Ascending aorta (tissue), 2 donors: ENCODE measurements around the gene SCNM1. TPM values are rescaled to one million over a fixed set of nuclear protein-coding genes. Genes with fewer than 3 reads are reported as not detected.
"Not testable (repeated sequence)": the region's sequence is repeated elsewhere in the genome, so short reads cannot be mapped to it uniquely, and the experiment has no call there.

Experiments used
- DNase-seq, 2 donors: peaks; one replicate each; pipeline ENCODE4 v3.0.0-alpha.2; 2019; ENCODE audit warnings: low spot score in 2 of 2
- H3K27ac ChIP-seq, 2 donors: fragments of 200-600 bp; sonication (generic); one replicate each; pipeline ENCODE4 v1.5.1; 2016 to 2017; ENCODE audit warnings: mild to moderate bottlenecking in 1 of 2
- H3K27me3 ChIP-seq: fragments of 200-600 bp; sonication (generic); one replicate; pipeline ENCODE4 v1.5.1; 2017
- H3K36me3 ChIP-seq, 2 donors: fragments of 200-600 bp; sonication (generic); one replicate each; pipeline ENCODE4 v1.5.1; 2016
- H3K4me1 ChIP-seq, 2 donors: fragments of 200-600 bp; sonication (generic); one replicate each; pipeline ENCODE4 v1.5.1; 2016 to 2017; ENCODE audit warnings: mild to moderate bottlenecking in 1 of 2
- H3K4me3 ChIP-seq, 2 donors: fragments of 200-600 bp; sonication (generic); one replicate each; pipeline ENCODE4 v1.5.1; 2016 to 2017; ENCODE audit warnings: mild to moderate bottlenecking in 1 of 2
- H3K9me3 ChIP-seq, 2 donors: fragments of 200-600 bp; sonication (generic); one replicate each; pipeline ENCODE4 v1.5.1; 2016
- CTCF ChIP-seq, 3 experiments: fragments of 200-600 bp in 2 of 3; fragments of 450-650 bp in 1 of 3; sonication (generic) in 2 of 3; IDR thresholded peaks; one replicate each; pipeline ENCODE4 v1.5.1; 2016 to 2019; ENCODE audit warnings: antibody characterized with exemption in 3 of 3, mild to moderate bottlenecking in 1 of 3, moderate library complexity in 1 of 3
- intact Hi-C: fragments of 100-400 bp; cut with DNase I; formaldehyde crosslinking; loops from one replicate; pipeline ENCODE4 v1.15.1; 2023
- total RNA-seq: library from RNA; depleted of rRNA; stranded (reverse); fragments of >200 nt; gene quantifications from one replicate; pipeline ENCODE4 v1.1.0, GENCODE V29; 2016

SCNM1 gene
- total RNA-seq, 1 donor from 2014 or later: 27.4 TPM

- Histone ChIP-seq H3K4me1 (peaks cover 5 to 23% of the 10 kb centered on the region in 2 donors), H3K9me3 (no peaks in the 10 kb centered on the region), H3K4me3 (peak overlapping the region; percentile 74 to 82), H3K36me3 (peaks cover 1 to 3% of the 10 kb centered on the region in 2 donors), H3K27me3 (no peaks in the 10 kb centered on the region), H3K27ac (peak overlapping the region; percentile 84 to 85)
- intact Hi-C loops: loop anchor here (1.0 to 2.0 kb wide), 2 partner anchors 33 to 56 kb away; partner anchors contain the start of genes LYSMD1 and PSMD4
- no peak for DNase-seq
- TF ChIP-seq CTCF (IDR thresholded peaks at IDR 0.05): no peak
Measured at GRCh38 chr1:151197863-151198253, 31.9 kb downstream of the SCNM1 start.

GRCh38 chr1:151198254-151199127, 32.5 kb downstream of the SCNM1 start, which contains the start of gene PIP5K1A:
PIP5K1A (plus strand) TSS chr1:151198552; CDS start chr1:151198997, 445 bp downstream.
- DNase-seq: peak; percentile 95 to 99

DNA sequence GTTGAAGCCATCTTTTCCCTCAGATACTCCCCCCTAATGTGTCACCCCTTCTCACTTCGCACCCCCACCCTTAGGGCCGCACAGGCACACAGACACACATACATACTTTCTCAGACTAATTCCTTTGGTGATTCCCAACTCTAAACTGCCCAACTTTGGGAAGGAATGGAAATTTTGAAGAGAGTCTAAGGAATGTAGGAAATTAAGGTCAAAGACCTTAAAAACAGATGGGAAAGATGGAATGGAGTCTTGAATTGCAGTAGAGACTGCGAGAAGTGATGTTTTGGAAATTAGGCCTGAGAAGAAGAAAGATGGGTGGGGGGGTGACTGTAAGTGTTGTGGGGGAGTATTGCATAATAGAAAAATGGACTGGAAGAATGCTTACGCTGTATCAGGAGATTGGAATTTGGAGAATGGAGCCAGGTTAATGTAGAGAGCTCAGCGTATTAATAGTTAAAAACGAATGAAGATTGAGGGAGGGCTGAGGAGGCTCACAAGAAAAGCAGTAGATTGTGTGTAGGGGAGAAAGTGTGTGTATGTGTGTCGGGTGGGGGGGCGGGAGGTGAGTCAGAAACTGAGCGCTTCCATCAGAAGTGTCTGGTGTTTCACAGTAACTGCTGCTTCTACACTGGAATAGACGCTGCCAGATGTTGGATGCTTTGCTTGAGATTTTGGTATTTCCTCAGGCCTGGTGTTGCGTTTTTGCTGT, 34.1 kb downstream of the SCNM1 start:
- Histone ChIP-seq H3K27me3 (no peaks in the 10 kb centered on the region), H3K27ac (peak overlapping the region; percentile 84 to 85), H3K36me3 (peaks cover 4 to 6% of the 10 kb centered on the region in 2 donors), H3K4me1 (peaks cover 5 to 23% of the 10 kb centered on the region in 2 donors), H3K4me3 (peak overlapping the region; percentile 74 to 82), H3K9me3 (no peaks in the 10 kb centered on the region)
- DNase-seq: peak in 1 of 2 donors; percentile 73
- no peak for TF ChIP-seq CTCF (IDR thresholded peaks at IDR 0.05)
- intact Hi-C loops: loop anchor here (2.0 kb wide), 1 partner anchor 35 kb away; the partner anchor contains the start of gene LYSMD1

More at GRCh38 chr1:151198254-151199127, 32.5 kb downstream of the SCNM1 start, which contains the start of gene PIP5K1A:
- peaks cover 5 to 23% of the 10 kb centered on the region in 2 donors for H3K4me1 ChIP-seq
- peak within 1 kb of the TSS; percentile 84 to 85 for H3K27ac ChIP-seq
- intact Hi-C loops: loop anchor here (1.0 to 2.0 kb wide), 2 partner anchors 34 to 56 kb away; partner anchors contain the start of genes LYSMD1 and PSMD4
- no peaks in the 10 kb centered on the region for H3K27me3 ChIP-seq
- peaks cover 4 to 6% of the 10 kb centered on the region in 2 donors for H3K36me3 ChIP-seq
- H3K9me3 ChIP-seq: no peaks in the 10 kb centered on the region
- peak within 1 kb of the TSS; percentile 74 to 82 for H3K4me3 ChIP-seq
- TF ChIP-seq CTCF (IDR thresholded peaks at IDR 0.05): no peak

DNA sequence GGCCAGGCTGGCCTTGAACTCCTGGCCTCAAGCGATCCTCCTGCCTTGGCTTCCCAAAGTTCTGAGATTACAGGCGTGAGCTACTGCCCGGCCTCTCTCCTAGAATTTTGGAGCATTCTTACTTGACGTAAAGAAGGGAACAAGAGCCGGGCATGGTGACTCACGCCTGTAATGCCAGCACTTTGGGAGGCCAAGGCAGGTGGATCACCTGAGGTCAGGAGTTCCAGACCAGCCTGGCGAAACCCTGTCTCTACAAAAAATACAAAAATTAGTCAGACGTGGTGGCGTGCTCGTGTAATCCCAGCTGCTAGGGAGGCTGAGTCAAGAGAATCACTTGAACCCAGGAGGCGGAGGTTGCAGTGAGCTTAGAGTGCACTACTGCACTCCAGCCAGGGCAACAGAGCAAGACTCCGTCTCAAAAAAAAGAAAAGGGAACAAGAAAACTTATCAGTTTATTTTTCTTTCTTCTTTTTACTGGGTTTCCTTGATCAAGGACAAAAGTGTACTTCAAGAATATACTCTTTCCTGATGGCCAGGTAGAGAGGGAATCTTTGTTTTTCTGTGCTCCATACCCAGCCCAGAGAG, 39.5 kb downstream of the SCNM1 start:
- H3K4me1 ChIP-seq: peaks cover 6 to 22% of the 10 kb centered on the region in 2 donors
- H3K9me3 ChIP-seq, H3K4me3 ChIP-seq, H3K27me3 ChIP-seq, intact Hi-C loops: not testable (repeated sequence)
- DNase-seq: peak in 1 of 2 donors; percentile 40
- H3K27ac ChIP-seq: peak overlapping the region in 1 of 2 donors; percentile 45
- H3K36me3 ChIP-seq: peaks cover 27 to 36% of the 10 kb centered on the region in 2 donors

DNA sequence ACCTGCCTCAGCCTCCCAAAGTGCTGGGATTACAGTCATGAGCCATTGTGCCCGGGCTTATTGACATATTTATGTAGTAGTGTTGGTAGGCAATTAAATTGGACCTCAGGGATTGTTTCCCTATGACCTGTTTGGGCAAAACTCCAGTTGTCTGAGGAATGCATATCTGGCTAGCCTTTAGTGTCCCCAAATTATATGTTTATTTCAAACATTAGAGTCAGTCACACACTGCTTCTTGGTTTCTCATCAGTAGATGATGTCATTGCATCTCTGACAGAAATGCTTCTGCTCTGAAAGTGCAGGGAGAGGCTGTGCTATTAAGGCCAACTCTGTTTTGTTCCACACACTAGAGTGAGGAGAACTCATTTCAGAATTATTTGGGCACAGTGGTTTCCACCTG, 44.9 kb downstream of the SCNM1 start:
- H3K27me3 ChIP-seq: no peaks in the 10 kb centered on the region
- intact Hi-C loops: no loop called here
- DNase-seq: no peak
- H3K4me3 ChIP-seq: no peak overlapping the region
- no peak for TF ChIP-seq CTCF (IDR thresholded peaks at IDR 0.05)
- H3K9me3 ChIP-seq: no peaks in the 10 kb centered on the region
- peaks cover 2 to 12% of the 10 kb centered on the region in 2 donors for H3K4me1 ChIP-seq
- peak overlapping the region in 1 of 2 donors; percentile 34 for H3K27ac ChIP-seq
- H3K36me3 ChIP-seq: peaks cover 23 to 37% of the 10 kb centered on the region in 2 donors
